ENCODE results near the gene PANK4.

DNA sequence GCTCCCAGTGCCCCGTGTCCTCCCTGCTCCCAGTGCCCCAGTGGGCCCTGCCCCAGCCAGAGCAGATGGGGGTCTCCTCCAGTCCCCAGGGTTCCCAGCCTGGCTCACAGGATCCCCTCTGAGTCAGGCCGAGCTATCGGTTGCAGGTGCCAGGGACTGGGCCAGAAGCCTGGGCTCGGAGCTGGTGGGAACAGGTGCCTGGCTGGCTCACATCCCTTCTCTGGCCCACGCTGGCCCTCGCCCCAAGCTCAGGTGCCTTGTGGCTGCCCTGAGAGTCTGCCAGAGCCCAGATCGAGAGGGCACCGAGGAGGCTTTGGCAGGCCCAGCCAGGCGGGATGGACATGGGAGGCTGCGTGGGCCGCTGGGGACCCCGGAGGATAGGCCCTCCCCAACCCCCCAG lies 31.4 kb downstream of the PANK4 start:
- TF ChIP-seq POLR2AphosphoS5 (IDR thresholded peaks at IDR 0.05) (no peak), CTCF (IDR thresholded peaks at IDR 0.05) (no peak)
